SK-N-SH (cell line): ENCODE data around the gene TRAPPC2L. TPM values are rescaled to one million over a fixed set of nuclear protein-coding genes. Genes with fewer than 3 reads are reported as not detected.

Experiments
- CTCF ChIA-PET: fragments of 300-600, 350-600 bp; formaldehyde crosslinking; extraction: SDS; loops from one replicate; lab custom pipeline; 2021; lab: Yijun Ruan, JAX
- POLR2A ChIA-PET: fragments of 350-600 bp; sonication (Branson Sonifier 250); formaldehyde crosslinking; extraction: SDS; loops from one replicate; lab custom pipeline; 2020; ENCODE audit warnings: antibody characterized with exemption, inconsistent platforms; lab: Yijun Ruan, JAX
- DNase-seq: peaks from one replicate; pipeline ENCODE4 v3.0.0; 2012
- H2AFZ ChIP-seq: fragments of 200-600 bp; sonication (generic); 2 replicates; pipeline ENCODE4 v1.8.1; 2016; ENCODE audit warnings: antibody characterized with exemption, mild to moderate bottlenecking, low read depth
- H3F3A ChIP-seq: fragments of 200-600 bp; sonication (generic); replicated peaks from 2 replicates; pipeline ENCODE3; 2016; ENCODE audit warnings: antibody characterized with exemption, mild to moderate bottlenecking; ENCODE audit not compliant: insufficient read depth
- H3K27ac ChIP-seq, 2 experiments: fragments of 200-500 bp in 1 of 2; fragments of 200-600 bp in 1 of 2; sonication (Bioruptor generic) in 1 of 2; sonication (generic), shearing (Covaris generic) in 1 of 2; 2 replicates each; pipeline versions ENCODE4 v1.5.1 to v1.6.1; 2014 to 2016; ENCODE audit warnings: low read depth in 2 of 2, inconsistent platforms in 1 of 2, low read length in 1 of 2, mild to moderate bottlenecking in 1 of 2, mixed read lengths in 1 of 2
- H3K27me3 ChIP-seq: fragments of 200-600 bp; sonication (generic), shearing (Covaris generic); 2 replicates; pipeline ENCODE4 v1.6.1; 2016; ENCODE audit warnings: mixed run types; ENCODE audit not compliant: insufficient read depth
- H3K36me3 ChIP-seq, 2 experiments: fragments of 200-500 bp in 1 of 2; fragments of 200-600 bp in 1 of 2; sonication (Bioruptor generic) in 1 of 2; sonication (generic) in 1 of 2; replicated peaks in 1 of 2; 2 replicates each; pipeline versions ENCODE3 to v1.5.1; 2014 to 2016; ENCODE audit warnings: low read length in 1 of 2, mild to moderate bottlenecking in 1 of 2; ENCODE audit not compliant: insufficient read depth in 2 of 2, control insufficient read depth in 1 of 2
- H3K4me1 ChIP-seq, 2 experiments: fragments of 200-500 bp in 1 of 2; fragments of 200-600 bp in 1 of 2; sonication (Bioruptor generic) in 1 of 2; sonication (generic), shearing (Covaris generic) in 1 of 2; 2 replicates each; pipeline versions ENCODE4 v1.5.1 to v1.6.1; 2014 to 2016; ENCODE audit warnings: low read depth in 1 of 2, low read length in 1 of 2, mixed run types in 1 of 2; ENCODE audit not compliant: insufficient read depth in 2 of 2, control insufficient read depth in 1 of 2
- H3K4me2 ChIP-seq: fragments of 200-600 bp; sonication (generic), shearing (Covaris generic); 2 replicates; pipeline ENCODE4 v1.6.1; 2017; ENCODE audit warnings: mixed run types
- H3K4me3 ChIP-seq, 2 experiments: fragments of 200-500 bp in 1 of 2; fragments of 200-600 bp in 1 of 2; sonication (Bioruptor generic) in 1 of 2; sonication (generic), shearing (Covaris generic) in 1 of 2; 2 replicates each; pipeline versions ENCODE4 v1.5.1 to v1.8.1; 2014 to 2016; ENCODE audit warnings: low read depth in 2 of 2, inconsistent platforms in 1 of 2, low read length in 1 of 2, mild to moderate bottlenecking in 1 of 2, mixed read lengths in 1 of 2, moderate library complexity in 1 of 2
- H3K79me2 ChIP-seq: fragments of 200-600 bp; sonication (generic); 2 replicates; pipeline ENCODE4 v1.8.1; 2017; ENCODE audit warnings: mild to moderate bottlenecking; ENCODE audit not compliant: insufficient read depth
- H3K9ac ChIP-seq: fragments of 200-600 bp; sonication (generic); 2 replicates; pipeline ENCODE4 v1.6.1; 2017; ENCODE audit warnings: mixed run types
- H3K9me2 ChIP-seq: fragments of 200-600 bp; sonication (generic); 2 replicates; pipeline ENCODE4 v1.6.1; 2017; ENCODE audit warnings: mixed run types
- H3K9me3 ChIP-seq: fragments of 200-600 bp; sonication (generic); 2 replicates; pipeline ENCODE4 v1.6.1; 2017; ENCODE audit warnings: mixed run types, mild to moderate bottlenecking, moderate library complexity
- H4K20me1 ChIP-seq: fragments of 200-600 bp; sonication (generic); 2 replicates; pipeline ENCODE4 v1.6.1; 2017; ENCODE audit warnings: mild to moderate bottlenecking, mixed run types; ENCODE audit not compliant: insufficient read depth
- CTCF ChIP-seq: fragments of 200-600 bp; sonication (generic); IDR thresholded peaks from 2 replicates; pipeline ENCODE4 v1.6.1; 2017; ENCODE audit warnings: antibody characterized with exemption, mild to moderate bottlenecking, moderate library complexity
- EP300 ChIP-seq, 2 experiments: IDR thresholded peaks; 2 replicates each; pipeline versions ENCODE4 v1.4.0 to v1.6.1; 2012; ENCODE audit warnings: borderline replicate concordance in 1 of 2, low read depth in 1 of 2, low read length in 1 of 2
- GABPA ChIP-seq: IDR thresholded peaks from 2 replicates; pipeline ENCODE4 v1.4.0; 2012; ENCODE audit warnings: low read depth, mild to moderate bottlenecking
- GATA2 ChIP-seq: sonication (generic); formaldehyde crosslinking; IDR thresholded peaks from 2 replicates; pipeline ENCODE4 v1.5.0; 2020; ENCODE audit warnings: mild to moderate bottlenecking, missing genetic modification reagents
- NRF1 ChIP-seq: IDR thresholded peaks from 2 replicates; pipeline ENCODE4 v1.6.1; 2012; ENCODE audit warnings: low read depth, mild to moderate bottlenecking, low read length
- PBX3 ChIP-seq: IDR thresholded peaks from 2 replicates; pipeline ENCODE4; 2012
- POLR2AphosphoS5 ChIP-seq: IDR thresholded peaks from 2 replicates; pipeline ENCODE4 v1.6.1; 2012; ENCODE audit warnings: low read depth, low read length
- RFX5 ChIP-seq: IDR thresholded peaks from 2 replicates; pipeline ENCODE4 v1.6.1; 2012; ENCODE audit warnings: mild to moderate bottlenecking, improper control_type of control experiment, low read length
- SIN3A ChIP-seq: IDR thresholded peaks from 2 replicates; pipeline ENCODE4 v1.6.1; 2012; ENCODE audit warnings: low read depth, mild to moderate bottlenecking, low read length, moderate library complexity, borderline replicate concordance
- SMC3 ChIP-seq: IDR thresholded peaks from 2 replicates; pipeline ENCODE4 v1.6.1; 2012; ENCODE audit warnings: low read depth, low read length, improper control_type of control experiment
- TCF12 ChIP-seq: IDR thresholded peaks from 2 replicates; pipeline ENCODE4 v1.4.0; 2012
- TEAD4 ChIP-seq: IDR thresholded peaks from 2 replicates; pipeline ENCODE4 v1.4.0; 2012; ENCODE audit warnings: mild to moderate bottlenecking, borderline replicate concordance; ENCODE audit not compliant: insufficient read depth
- USF1 ChIP-seq: IDR thresholded peaks from 2 replicates; pipeline ENCODE4 v1.4.0; 2012; ENCODE audit warnings: low read depth, borderline replicate concordance
- YY1 ChIP-seq: IDR thresholded peaks from 2 replicates; pipeline ENCODE4 v1.4.0; 2012; ENCODE audit warnings: low read depth, mild to moderate bottlenecking
- WGBS: methylation state at CpG from one replicate; pipeline ENCODE4 v1.1.6; 2017; ENCODE audit warnings: low lambda C conversion rate; 5-methylcytosine and 5-hydroxymethylcytosine counted together
- polyA plus RNA-seq, 3 experiments: library from polyadenylated mRNA; depleted of rRNA; stranded (reverse); fragments of >200 nt; gene quantifications; 2 replicates each; pipeline ENCODE4 v1.2.3, GENCODE V29; 2012
- TF ChIP-seq, protein P1 (sequence below): fragments of 150-350 bp; IDR thresholded peaks from 2 replicates; pipeline ENCODE4 v1.6.1; 2017; ENCODE audit warnings: antibody characterized with exemption, low read length, low read depth, borderline replicate concordance
- TF ChIP-seq, protein P2 (sequence below): fragments of 150-350 bp; IDR thresholded peaks from 2 replicates; pipeline ENCODE4 v1.6.1; 2016; ENCODE audit warnings: mild to moderate bottlenecking, low read depth, low read length

The TRAPPC2L gene
- polyA plus RNA-seq, 1 of the 3 experiments (the other 2 are of a cell fraction) = 73.9 TPM

DNA sequence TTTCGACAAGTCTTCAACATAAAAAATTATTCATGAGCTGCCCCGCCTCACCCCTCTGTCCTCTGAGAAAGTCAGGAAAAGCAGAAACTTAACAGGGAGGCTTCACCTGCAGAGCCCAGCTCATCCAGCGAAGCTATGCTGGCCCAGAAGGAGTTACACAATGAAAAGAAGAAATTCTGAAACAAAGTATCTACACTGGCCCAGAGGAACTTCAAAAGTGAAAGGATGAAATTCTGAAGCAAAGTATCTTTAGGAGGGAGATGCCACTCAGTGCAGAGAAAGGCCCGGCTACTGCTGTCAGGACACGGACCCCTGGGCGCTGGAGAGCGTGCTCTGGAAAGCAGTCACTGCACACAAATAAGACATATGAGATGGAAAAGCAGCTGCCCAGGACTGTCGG is 1.8 kb upstream of the TRAPPC2L start:
- H4K20me1 ChIP-seq = 0 out of 2 replicates have a peak, but pooled peaks cover 11% of the 10 kb centered on the region
- no peaks in the 10 kb centered on the region for H3K9me3 ChIP-seq
- H3K79me2 ChIP-seq = peaks cover 20% of the 10 kb centered on the region
- H3F3A ChIP-seq = peaks cover 12% of the 10 kb centered on the region
- H3K27me3 ChIP-seq = no peaks in the 10 kb centered on the region
- TF ChIP-seq SIN3A (no peak), TEAD4 (no peak), EP300 (IDR thresholded peaks at IDR 0.05; ENCODE audit: borderline replicate concordance in 1 of 2, low read depth in 1 of 2, low read length in 1 of 2) (no peak), CTCF (no peak), POLR2AphosphoS5 (no peak), PBX3 (no peak), NRF1 (no peak), YY1 (no peak)
- no peaks in the 10 kb centered on the region for H3K9me2 ChIP-seq
- H3K4me3 ChIP-seq = no peak overlapping the region
- DNase-seq = no peak
- ChIA-PET CTCF (interaction anchor here (1.4 kb wide), 1 partner anchor 12 kb away, joined by 3 read pairs; the partner anchor contains the start of gene PABPN1L), POLR2A (no interaction called here)
- H3K9ac ChIP-seq = no peak overlapping the region
- peaks cover 3 to 21% of the 10 kb centered on the region in 2 experiments for H3K36me3 ChIP-seq
- H2AFZ ChIP-seq = no peak overlapping the region
- H3K4me1 ChIP-seq = peaks cover 5 to 15% of the 10 kb centered on the region in 2 experiments; a peak in 1 of 4 replicates
- H3K27ac ChIP-seq = no peak overlapping the region
- 84% methylated on average over 8 of the region's 8 CpGs for WGBS
- peak overlapping the region; percentile 95 for H3K4me2 ChIP-seq

- no peak overlapping the region for H3K9ac ChIP-seq
- H3K9me3 ChIP-seq = no peaks in the 10 kb centered on the region
- TF ChIP-seq, protein P1, sequence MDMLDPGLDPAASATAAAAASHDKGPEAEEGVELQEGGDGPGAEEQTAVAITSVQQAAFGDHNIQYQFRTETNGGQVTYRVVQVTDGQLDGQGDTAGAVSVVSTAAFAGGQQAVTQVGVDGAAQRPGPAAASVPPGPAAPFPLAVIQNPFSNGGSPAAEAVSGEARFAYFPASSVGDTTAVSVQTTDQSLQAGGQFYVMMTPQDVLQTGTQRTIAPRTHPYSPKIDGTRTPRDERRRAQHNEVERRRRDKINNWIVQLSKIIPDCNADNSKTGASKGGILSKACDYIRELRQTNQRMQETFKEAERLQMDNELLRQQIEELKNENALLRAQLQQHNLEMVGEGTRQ = no peak
- TF ChIP-seq RFX5 (no peak), GATA2 (CRISPR knock-in tag) (no peak), YY1 (no peak), SIN3A (no peak), TCF12 (no peak), EP300 (IDR thresholded peaks at IDR 0.05; ENCODE audit: borderline replicate concordance in 1 of 2, low read depth in 1 of 2, low read length in 1 of 2) (no peak), GABPA (no peak), USF1 (no peak), TEAD4 (no peak), SMC3 (no peak), CTCF (no peak)
- TF ChIP-seq, protein P2, sequence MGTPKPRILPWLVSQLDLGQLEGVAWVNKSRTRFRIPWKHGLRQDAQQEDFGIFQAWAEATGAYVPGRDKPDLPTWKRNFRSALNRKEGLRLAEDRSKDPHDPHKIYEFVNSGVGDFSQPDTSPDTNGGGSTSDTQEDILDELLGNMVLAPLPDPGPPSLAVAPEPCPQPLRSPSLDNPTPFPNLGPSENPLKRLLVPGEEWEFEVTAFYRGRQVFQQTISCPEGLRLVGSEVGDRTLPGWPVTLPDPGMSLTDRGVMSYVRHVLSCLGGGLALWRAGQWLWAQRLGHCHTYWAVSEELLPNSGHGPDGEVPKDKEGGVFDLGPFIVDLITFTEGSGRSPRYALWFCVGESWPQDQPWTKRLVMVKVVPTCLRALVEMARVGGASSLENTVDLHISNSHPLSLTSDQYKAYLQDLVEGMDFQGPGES = no peak
Observed at GRCh38 chr16:88855736-88856121, 1.2 kb upstream of the TRAPPC2L start.

More at GRCh38 chr16:88855736-88856121, 1.2 kb upstream of the TRAPPC2L start:
- peaks cover 5 to 15% of the 10 kb centered on the region in 2 experiments; a peak in 1 of 4 replicates for H3K4me1 ChIP-seq
- no peaks in the 10 kb centered on the region for H3K27me3 ChIP-seq
- POLR2A ChIA-PET = no interaction called here
- peaks cover 12% of the 10 kb centered on the region for H3F3A ChIP-seq
- 90% methylated on average over 12 of the region's 13 CpGs for WGBS
- H3K9me2 ChIP-seq = no peaks in the 10 kb centered on the region
- no peak overlapping the region for H2AFZ ChIP-seq
- H4K20me1 ChIP-seq = 0 out of 2 replicates have a peak, but pooled peaks cover 11% of the 10 kb centered on the region
- peaks cover 3 to 26% of the 10 kb centered on the region in 2 experiments for H3K36me3 ChIP-seq
- peaks cover 20% of the 10 kb centered on the region for H3K79me2 ChIP-seq
- peak overlapping the region; percentile 95 for H3K4me2 ChIP-seq
- CTCF ChIA-PET = interaction anchor here (1.4 kb wide), 1 partner anchor 11 kb away, joined by 3 read pairs; the partner anchor contains the start of gene PABPN1L
- DNase-seq = no peak
- peak overlapping the region; percentile 66 to 98 for H3K4me3 ChIP-seq
- H3K27ac ChIP-seq = no peak overlapping the region
